Lower leg skin (tissue), 4 donors: ENCODE data around the gene MARS1. TPM values are rescaled to one million over a fixed set of nuclear protein-coding genes. Genes with fewer than 3 reads are reported as not detected.
"Not testable (repeated sequence)": the region's sequence is repeated elsewhere in the genome, so short reads cannot be mapped to it uniquely, and the experiment has no call there.

Experiments
- DNase-seq, 2 donors: peaks; one replicate each; pipeline ENCODE4 v3.0.0-alpha.2; 2019; ENCODE audit warnings: low spot score in 2 of 2
- H3K4me3 ChIP-seq: fragments of 200-600 bp; sonication (generic); 2 replicates; pipeline ENCODE4 v1.5.1; 2017; ENCODE audit warnings: mild to moderate bottlenecking, low read depth; ENCODE audit not compliant: poor library complexity, severe bottlenecking
- POLR2A ChIP-seq, 2 donors: fragments of 450-650 bp; IDR thresholded peaks; one replicate each; pipeline ENCODE4 v1.6.1; 2016 to 2017; ENCODE audit warnings: antibody characterized with exemption in 2 of 2, mild to moderate bottlenecking in 1 of 2, moderate library complexity in 1 of 2
- WGBS, 2 donors: methylation state at CpG; one replicate each; pipeline ENCODE4 v1.1.5; 2018; 5-methylcytosine and 5-hydroxymethylcytosine counted together
- intact Hi-C: fragments of 100-400 bp; cut with DNase I; formaldehyde crosslinking; loops from one replicate; pipeline ENCODE4 v1.15.0; 2023; ENCODE audit warnings: low total_unique reads
- total RNA-seq, 4 donors: library from RNA; depleted of rRNA; stranded (reverse); fragments of >200 nt; gene quantifications; one replicate each; pipeline ENCODE4 v1.1.0, GENCODE V29; 2016
- TF ChIP-seq, protein P1 (sequence below), 3 donors: fragments of 450-650 bp; IDR thresholded peaks; one replicate each; pipeline ENCODE4 v1.5.1; 2016; ENCODE audit warnings: antibody characterized with exemption in 3 of 3, mild to moderate bottlenecking in 3 of 3, moderate library complexity in 2 of 3

Gene MARS1
- 100 to 1,000 TPM in 1 of 4 donors, 10 to 100 TPM in 3; 37.7 to 386 (median 51.4) TPM for total RNA-seq

- intact Hi-C loops = no loop called here
- DNase-seq = peak; percentile 96 to 99
- 9 to 11% methylated on average over 41 to 45 of the region's 47 CpGs for WGBS, 2 donors
- peak within 1 kb of the TSS; percentile 77 for H3K4me3 ChIP-seq
- TF ChIP-seq, protein P1, sequence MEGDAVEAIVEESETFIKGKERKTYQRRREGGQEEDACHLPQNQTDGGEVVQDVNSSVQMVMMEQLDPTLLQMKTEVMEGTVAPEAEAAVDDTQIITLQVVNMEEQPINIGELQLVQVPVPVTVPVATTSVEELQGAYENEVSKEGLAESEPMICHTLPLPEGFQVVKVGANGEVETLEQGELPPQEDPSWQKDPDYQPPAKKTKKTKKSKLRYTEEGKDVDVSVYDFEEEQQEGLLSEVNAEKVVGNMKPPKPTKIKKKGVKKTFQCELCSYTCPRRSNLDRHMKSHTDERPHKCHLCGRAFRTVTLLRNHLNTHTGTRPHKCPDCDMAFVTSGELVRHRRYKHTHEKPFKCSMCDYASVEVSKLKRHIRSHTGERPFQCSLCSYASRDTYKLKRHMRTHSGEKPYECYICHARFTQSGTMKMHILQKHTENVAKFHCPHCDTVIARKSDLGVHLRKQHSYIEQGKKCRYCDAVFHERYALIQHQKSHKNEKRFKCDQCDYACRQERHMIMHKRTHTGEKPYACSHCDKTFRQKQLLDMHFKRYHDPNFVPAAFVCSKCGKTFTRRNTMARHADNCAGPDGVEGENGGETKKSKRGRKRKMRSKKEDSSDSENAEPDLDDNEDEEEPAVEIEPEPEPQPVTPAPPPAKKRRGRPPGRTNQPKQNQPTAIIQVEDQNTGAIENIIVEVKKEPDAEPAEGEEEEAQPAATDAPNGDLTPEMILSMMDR (IDR thresholded peaks at IDR 0.05) = no peak
- TF ChIP-seq POLR2A (IDR thresholded peaks at IDR 0.05) = no peak
Observed at GRCh38 chr12:57487597-57488401, at the start of gene MARS1. Gene MARS1 (plus strand): TSS chr12:57488068. CDS start chr12:57488091, 23 bp downstream.

GRCh38 chr12:57438400-57438799 lies 49.5 kb upstream of the MARS1 start:
- intact Hi-C loops = no loop called here
- DNase-seq = no peak
- WGBS, 2 donors = 77 to 88% methylated on average over 1 of the region's 1 CpG
- H3K4me3 ChIP-seq = no peak overlapping the region
- TF ChIP-seq POLR2A (IDR thresholded peaks at IDR 0.05) = no peak
- TF ChIP-seq, protein P1 (IDR thresholded peaks at IDR 0.05) = no peak

- TF ChIP-seq, protein P1 (IDR thresholded peaks at IDR 0.05) = no peak
- TF ChIP-seq POLR2A (IDR thresholded peaks at IDR 0.05) = no peak
- intact Hi-C loops = no loop called here
- WGBS, 2 donors = 73 to 75% methylated on average over 4 of the region's 4 CpGs
- no peak for DNase-seq
- H3K4me3 ChIP-seq = no peak overlapping the region
Observed at GRCh38 chr12:57439762-57440266, 48.1 kb upstream of the MARS1 start.

DNA sequence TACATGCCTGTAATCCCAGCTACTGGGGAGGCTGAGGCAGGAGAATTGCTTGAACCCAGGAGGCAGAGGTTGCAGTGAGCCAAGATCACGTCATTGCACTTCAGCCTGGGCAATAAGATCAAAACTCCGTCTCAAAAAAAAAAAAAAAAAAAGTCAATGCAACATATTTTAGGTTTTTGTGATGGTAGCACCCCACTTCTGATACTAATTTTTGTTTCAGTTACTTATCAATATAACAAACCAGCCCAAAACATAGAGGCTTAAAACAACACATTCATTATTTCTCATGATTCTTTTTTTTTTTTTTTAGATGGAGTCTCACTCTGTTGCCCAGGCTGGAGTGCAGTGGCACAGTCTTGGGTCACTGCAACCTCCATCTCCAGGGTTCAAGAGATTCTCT lies 46.5 kb upstream of the MARS1 start:
- intact Hi-C loops, H3K4me3 ChIP-seq, DNase-seq: not testable (repeated sequence)
- WGBS, 2 donors = 88 to 89% methylated on average over 2 of the region's 2 CpGs

DNA sequence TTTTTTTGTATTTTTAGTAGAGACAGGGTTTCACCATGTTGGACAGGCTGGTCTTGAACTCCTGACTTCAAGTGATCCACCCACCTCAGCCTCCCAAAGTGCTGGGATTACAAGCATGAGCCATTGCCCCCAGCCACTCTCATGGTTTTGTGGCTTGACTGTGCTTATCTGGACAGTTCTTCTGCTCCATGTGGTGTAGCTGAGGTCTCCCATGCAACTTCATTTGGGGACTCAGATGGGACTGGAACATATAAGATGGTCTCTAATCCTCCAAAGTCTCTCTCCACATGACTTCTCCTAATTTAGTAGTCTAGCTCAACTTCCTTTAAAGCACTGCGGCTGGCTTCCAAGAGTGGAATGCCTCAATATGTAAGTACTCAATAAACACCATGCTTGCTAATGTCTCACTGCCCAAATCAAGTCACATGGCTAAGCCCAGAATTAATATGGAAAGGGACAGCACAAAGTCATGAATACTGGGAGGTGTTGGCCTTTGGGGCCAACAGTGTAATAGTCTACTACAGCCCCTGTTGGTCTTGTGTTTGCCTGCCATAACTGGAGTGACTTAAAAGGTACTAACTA lies 45.9 kb upstream of the MARS1 start:
- WGBS, 2 donors = 43 to 91% methylated on average over 1 of the region's 1 CpG
- intact Hi-C loops = no loop called here
- H3K4me3 ChIP-seq = no peak overlapping the region
- TF ChIP-seq, protein P1 (IDR thresholded peaks at IDR 0.05) = no peak
- TF ChIP-seq POLR2A (IDR thresholded peaks at IDR 0.05) = no peak
- DNase-seq = no peak

GRCh38 chr12:57444337-57444736 lies 43.5 kb upstream of the MARS1 start:
- not testable (repeated sequence) for DNase-seq

More at GRCh38 chr12:57444337-57444736, 43.5 kb upstream of the MARS1 start:
- H3K4me3 ChIP-seq, intact Hi-C loops: not testable (repeated sequence)
- WGBS, 2 donors = 80 to 81% methylated on average over 6 of the region's 6 CpGs
